ENCODE results near the gene TMEM141. TPM values are rescaled to one million over a fixed set of nuclear protein-coding genes. Genes with fewer than 3 reads are reported as not detected.
"Not testable (repeated sequence)": the region's sequence is repeated elsewhere in the genome, so short reads cannot be mapped to it uniquely, and the experiment has no call there.

The TMEM141 gene
- total RNA-seq, 4 donors from 2014 or later: 71.1 to 148 (median 115) TPM

- no peaks in the 10 kb centered on the region for H3K27me3 ChIP-seq
- DNase-seq (ENCODE audit: low spot score in 2 of 2): no peak
- no peaks in the 10 kb centered on the region for H3K4me1 ChIP-seq
- no peaks in the 10 kb centered on the region for H3K36me3 ChIP-seq
- no peak overlapping the region for H3K4me3 ChIP-seq
- H3K27ac ChIP-seq: no peak overlapping the region
- TF ChIP-seq POLR2AphosphoS5 (IDR thresholded peaks at IDR 0.05): no peak
- TF ChIP-seq POLR2A (IDR thresholded peaks at IDR 0.05): no peak
- TF ChIP-seq, protein P1, sequence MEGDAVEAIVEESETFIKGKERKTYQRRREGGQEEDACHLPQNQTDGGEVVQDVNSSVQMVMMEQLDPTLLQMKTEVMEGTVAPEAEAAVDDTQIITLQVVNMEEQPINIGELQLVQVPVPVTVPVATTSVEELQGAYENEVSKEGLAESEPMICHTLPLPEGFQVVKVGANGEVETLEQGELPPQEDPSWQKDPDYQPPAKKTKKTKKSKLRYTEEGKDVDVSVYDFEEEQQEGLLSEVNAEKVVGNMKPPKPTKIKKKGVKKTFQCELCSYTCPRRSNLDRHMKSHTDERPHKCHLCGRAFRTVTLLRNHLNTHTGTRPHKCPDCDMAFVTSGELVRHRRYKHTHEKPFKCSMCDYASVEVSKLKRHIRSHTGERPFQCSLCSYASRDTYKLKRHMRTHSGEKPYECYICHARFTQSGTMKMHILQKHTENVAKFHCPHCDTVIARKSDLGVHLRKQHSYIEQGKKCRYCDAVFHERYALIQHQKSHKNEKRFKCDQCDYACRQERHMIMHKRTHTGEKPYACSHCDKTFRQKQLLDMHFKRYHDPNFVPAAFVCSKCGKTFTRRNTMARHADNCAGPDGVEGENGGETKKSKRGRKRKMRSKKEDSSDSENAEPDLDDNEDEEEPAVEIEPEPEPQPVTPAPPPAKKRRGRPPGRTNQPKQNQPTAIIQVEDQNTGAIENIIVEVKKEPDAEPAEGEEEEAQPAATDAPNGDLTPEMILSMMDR (IDR thresholded peaks at IDR 0.05): no peak
- TF ChIP-seq EP300 (IDR thresholded peaks at IDR 0.05): no peak
- H3K9me3 ChIP-seq: peaks cover 6% of the 10 kb centered on the region
Observed at GRCh38 chr9:136751814-136752213, 39.3 kb upstream of the TMEM141 start.

GRCh38 chr9:136753371-136754058 is 37.6 kb upstream of the TMEM141 start:
- no peak for TF ChIP-seq EP300 (IDR thresholded peaks at IDR 0.05)
- TF ChIP-seq, protein P1 (IDR thresholded peaks at IDR 0.05): no peak
- no peak for TF ChIP-seq POLR2A (IDR thresholded peaks at IDR 0.05)
- no peak for TF ChIP-seq POLR2AphosphoS5 (IDR thresholded peaks at IDR 0.05)
- 85% methylated on average over 21 of the region's 31 CpGs for WGBS
- Histone ChIP-seq H3K4me1 (no peaks in the 10 kb centered on the region), H3K9me3 (peaks cover 6% of the 10 kb centered on the region), H3K36me3 (no peaks in the 10 kb centered on the region), H3K27ac (no peak overlapping the region), H3K27me3 (peaks cover 4% of the 10 kb centered on the region), H3K4me3 (no peak overlapping the region)
- DNase-seq (ENCODE audit: low spot score in 2 of 2): no peak

- H3K9me3 ChIP-seq: peaks cover 6% of the 10 kb centered on the region
- no peak overlapping the region for H3K4me3 ChIP-seq
- TF ChIP-seq POLR2AphosphoS5 (IDR thresholded peaks at IDR 0.05): no peak
- peaks cover 6% of the 10 kb centered on the region for H3K27me3 ChIP-seq
- no peaks in the 10 kb centered on the region for H3K4me1 ChIP-seq
- no peak overlapping the region for H3K27ac ChIP-seq
- no peaks in the 10 kb centered on the region for H3K36me3 ChIP-seq
- no peak for DNase-seq (ENCODE audit: low spot score in 2 of 2)
- 79% methylated on average over 11 of the region's 17 CpGs for WGBS
Observed at GRCh38 chr9:136754059-136754572, 37.0 kb upstream of the TMEM141 start.

GRCh38 chr9:136754626-136755301 is 36.4 kb upstream of the TMEM141 start:
- TF ChIP-seq, protein P1 (IDR thresholded peaks at IDR 0.05): no peak
- TF ChIP-seq POLR2AphosphoS5 (IDR thresholded peaks at IDR 0.05) (no peak), EP300 (IDR thresholded peaks at IDR 0.05) (no peak), POLR2A (IDR thresholded peaks at IDR 0.05) (no peak)
- no peak for DNase-seq (ENCODE audit: low spot score in 2 of 2)
- no peak overlapping the region for H3K4me3 ChIP-seq
- 82% methylated on average over 10 of the region's 24 CpGs for WGBS
- H3K4me1 ChIP-seq: no peaks in the 10 kb centered on the region
- H3K9me3 ChIP-seq: peaks cover 6% of the 10 kb centered on the region
- peaks cover 10% of the 10 kb centered on the region for H3K27me3 ChIP-seq
- no peaks in the 10 kb centered on the region for H3K36me3 ChIP-seq
- no peak overlapping the region for H3K27ac ChIP-seq

DNA sequence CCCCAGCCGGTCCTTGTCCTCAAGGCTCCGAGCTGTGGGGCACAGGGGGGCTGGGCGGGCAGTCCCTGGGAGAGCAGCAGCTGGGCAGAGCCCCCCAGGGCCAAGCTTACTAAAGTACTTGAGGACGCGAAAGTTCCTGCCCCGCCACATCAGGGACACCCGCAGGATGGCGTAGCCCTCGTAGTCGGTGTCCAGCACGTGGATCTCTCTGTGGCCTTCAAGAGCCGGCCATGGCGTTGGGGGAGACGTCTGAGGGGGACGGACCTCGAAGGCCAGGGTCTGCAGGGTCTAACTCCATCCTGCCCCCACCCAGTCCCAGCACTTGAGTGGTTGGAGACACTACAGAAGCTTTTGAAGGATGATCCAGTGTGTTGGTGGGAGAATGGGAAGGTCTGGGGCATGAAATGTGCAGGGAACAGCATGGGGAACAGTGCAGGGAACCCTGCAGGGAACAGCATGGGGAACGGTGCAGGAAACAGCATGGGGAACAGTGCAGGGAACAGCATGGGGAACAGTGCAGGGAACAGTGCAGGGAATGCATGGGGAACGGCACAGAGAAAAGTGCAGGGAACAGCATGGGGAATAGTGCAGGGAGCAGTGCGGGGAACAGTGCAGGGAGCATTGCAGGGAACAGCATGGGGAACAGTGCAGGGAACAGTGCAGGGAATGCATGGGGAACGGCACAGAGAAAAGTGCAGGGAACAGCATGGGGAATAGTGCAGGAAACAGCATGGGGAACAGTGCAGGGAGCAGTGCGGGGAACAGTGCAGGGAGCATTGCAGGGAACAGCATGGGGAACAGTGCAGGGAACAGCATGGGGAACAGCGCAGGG is 35.6 kb upstream of the TMEM141 start:
- H3K9me3 ChIP-seq, H3K4me1 ChIP-seq, H3K36me3 ChIP-seq, H3K4me3 ChIP-seq, H3K27ac ChIP-seq: not testable (repeated sequence)
- DNase-seq (ENCODE audit: low spot score in 2 of 2): peak in 1 of 2 donors; percentile 50
- peaks cover 18% of the 10 kb centered on the region for H3K27me3 ChIP-seq
- WGBS: 92% methylated on average over 11 of the region's 22 CpGs

- 87% methylated on average over 4 of the region's 4 CpGs for WGBS
- no peak for DNase-seq (ENCODE audit: low spot score in 2 of 2)
- peaks cover 8% of the 10 kb centered on the region for H3K4me1 ChIP-seq
- H3K4me3 ChIP-seq: no peak overlapping the region
- H3K27ac ChIP-seq: no peak overlapping the region
- no peaks in the 10 kb centered on the region for H3K36me3 ChIP-seq
- H3K27me3 ChIP-seq: peaks cover 22% of the 10 kb centered on the region
- peaks cover 6% of the 10 kb centered on the region for H3K9me3 ChIP-seq
- no peak for TF ChIP-seq POLR2AphosphoS5 (IDR thresholded peaks at IDR 0.05)
- no peak for TF ChIP-seq EP300 (IDR thresholded peaks at IDR 0.05)
- TF ChIP-seq, protein P1 (IDR thresholded peaks at IDR 0.05): no peak
- TF ChIP-seq POLR2A (IDR thresholded peaks at IDR 0.05): no peak
Observed at GRCh38 chr9:136756134-136756438, 35.1 kb upstream of the TMEM141 start.

All from suprapubic skin (tissue), 4 donors.